HG03097 (cell line): Measurements from ENCODE around the gene TMEM204.
A peak's percentile ranks its signal among the peaks of the same experiment; 100 is the strongest.

Experiments
- ATAC-seq: cut with Tn5 transposase; IDR thresholded peaks from one replicate; pipeline ENCODE4 v1.9.1; 2021; ENCODE audit not compliant: unreplicated experiment, low FRiP score

The TMEM204 gene

GRCh38 chr16:1533443-1533951, at the start of gene TMEM204:
TSS of gene TMEM204 (plus strand) at chr16:1533666. CDS start at chr16:1534276, 610 bp downstream.
- no peak for ATAC-seq

GRCh38 chr16:1485847-1486496, 47.5 kb upstream of the TMEM204 start:
- no peak for ATAC-seq

- ATAC-seq, result no peak
These were observed 46.7 kb upstream of the TMEM204 start for GRCh38 chr16:1486551-1487390.

GRCh38 chr16:1487395-1488053, 45.9 kb upstream of the TMEM204 start:
- no peak for ATAC-seq

GRCh38 chr16:1488054-1488601, 45.3 kb upstream of the TMEM204 start:
- no peak for ATAC-seq

GRCh38 chr16:1488619-1489018, 44.8 kb upstream of the TMEM204 start, which contains the start of gene PTX4:
TSS of gene PTX4 (minus strand) at chr16:1488944. CDS start at chr16:1488909, 35 bp downstream.
- no peak for ATAC-seq

- ATAC-seq, result no peak
These were observed 44.4 kb upstream of the TMEM204 start for GRCh38 chr16:1489077-1489476.

GRCh38 chr16:1491327-1491726, 42.1 kb upstream of the TMEM204 start:
- ATAC-seq, result no peak

GRCh38 chr16:1492082-1492922, 41.2 kb upstream of the TMEM204 start:
- no peak for ATAC-seq

GRCh38 chr16:1492923-1493745, 40.3 kb upstream of the TMEM204 start, which contains the start of gene TELO2:
TSS of gene TELO2 (plus strand) at chr16:1493360. CDS start at chr16:1494282, 922 bp downstream.
- peak; percentile 54 for ATAC-seq

GRCh38 chr16:1493746-1494094, 39.7 kb upstream of the TMEM204 start:
- no peak for ATAC-seq

GRCh38 chr16:1494129-1494640, 39.3 kb upstream of the TMEM204 start:
- ATAC-seq, result no peak

GRCh38 chr16:1494711-1495110, 38.8 kb upstream of the TMEM204 start:
- no peak for ATAC-seq

- ATAC-seq, result no peak
These were observed 38.1 kb upstream of the TMEM204 start for GRCh38 chr16:1495211-1495888.

GRCh38 chr16:1495889-1496262, 37.6 kb upstream of the TMEM204 start:
- no peak for ATAC-seq

- no peak for ATAC-seq
These were observed 37.0 kb upstream of the TMEM204 start for GRCh38 chr16:1496464-1496863.

- no peak for ATAC-seq
These were observed 36.4 kb upstream of the TMEM204 start for GRCh38 chr16:1497014-1497598.
